ENCODE measurements around the gene MAFB.

MAFB gene

DNA sequence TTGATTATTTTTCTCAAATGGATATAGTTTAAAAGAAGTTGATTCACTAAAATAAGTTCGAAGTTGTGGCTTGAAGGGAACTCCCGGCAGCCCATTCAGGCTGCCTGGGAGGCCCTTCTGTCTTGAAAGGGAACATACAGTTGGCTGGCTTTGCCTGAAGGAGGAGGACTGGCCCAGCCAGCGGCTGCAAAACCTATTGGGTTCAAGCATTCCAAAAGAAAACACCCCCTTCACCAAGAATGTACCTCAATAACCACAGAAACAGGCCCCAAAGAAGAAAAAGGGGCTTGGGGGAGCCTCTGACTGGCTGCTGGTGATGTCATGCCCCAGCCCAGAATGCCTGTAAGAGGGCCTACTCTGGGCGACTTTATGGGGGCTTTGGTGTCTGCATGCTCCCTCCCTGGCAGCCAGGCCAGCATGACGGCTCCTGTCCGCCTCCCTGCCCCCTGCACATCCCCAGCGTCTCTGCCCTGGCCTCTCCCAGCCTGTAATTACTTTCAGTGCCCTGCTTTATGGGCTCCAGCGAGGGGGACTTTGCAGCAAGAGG is 36.5 kb downstream of the MAFB start:
- no peak for DNase-seq

DNA sequence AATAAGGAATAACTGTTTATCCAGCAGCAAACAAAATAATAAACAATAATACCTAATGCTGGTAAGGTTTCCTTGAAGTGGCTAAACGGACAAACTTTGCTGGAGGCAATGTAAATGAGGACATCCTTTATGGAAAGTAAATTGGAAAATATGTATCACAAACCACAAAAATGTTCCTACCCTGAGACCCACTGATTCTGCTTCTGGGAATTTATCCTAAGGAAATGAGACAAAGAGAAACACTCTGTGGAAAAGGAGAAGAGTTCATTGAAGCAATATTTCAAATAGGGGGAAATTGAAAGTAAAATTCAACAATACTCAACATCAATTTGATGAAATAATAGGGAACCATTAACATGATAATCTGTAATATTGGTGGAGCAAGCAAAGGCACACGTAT is 37.9 kb downstream of the MAFB start:
- DNase-seq: no peak

DNA sequence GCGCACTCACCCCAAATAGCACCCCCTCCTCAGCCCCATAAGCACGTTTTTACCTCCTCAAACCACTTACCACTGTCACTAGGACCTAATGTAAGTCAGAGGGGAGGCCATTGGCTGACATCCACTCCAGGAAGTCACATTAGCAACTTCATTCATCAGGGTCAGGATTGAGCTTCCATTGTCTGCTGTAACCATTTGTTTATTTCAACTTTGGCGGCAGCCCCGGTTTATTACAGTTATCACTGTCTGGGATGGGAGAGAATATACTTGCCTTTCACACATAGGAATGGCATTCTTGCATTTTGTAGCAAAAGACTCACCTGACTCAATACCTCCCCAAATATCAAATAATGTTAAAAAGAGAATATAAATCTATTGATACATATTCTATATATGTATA is 38.3 kb downstream of the MAFB start:
- DNase-seq: no peak

DNA sequence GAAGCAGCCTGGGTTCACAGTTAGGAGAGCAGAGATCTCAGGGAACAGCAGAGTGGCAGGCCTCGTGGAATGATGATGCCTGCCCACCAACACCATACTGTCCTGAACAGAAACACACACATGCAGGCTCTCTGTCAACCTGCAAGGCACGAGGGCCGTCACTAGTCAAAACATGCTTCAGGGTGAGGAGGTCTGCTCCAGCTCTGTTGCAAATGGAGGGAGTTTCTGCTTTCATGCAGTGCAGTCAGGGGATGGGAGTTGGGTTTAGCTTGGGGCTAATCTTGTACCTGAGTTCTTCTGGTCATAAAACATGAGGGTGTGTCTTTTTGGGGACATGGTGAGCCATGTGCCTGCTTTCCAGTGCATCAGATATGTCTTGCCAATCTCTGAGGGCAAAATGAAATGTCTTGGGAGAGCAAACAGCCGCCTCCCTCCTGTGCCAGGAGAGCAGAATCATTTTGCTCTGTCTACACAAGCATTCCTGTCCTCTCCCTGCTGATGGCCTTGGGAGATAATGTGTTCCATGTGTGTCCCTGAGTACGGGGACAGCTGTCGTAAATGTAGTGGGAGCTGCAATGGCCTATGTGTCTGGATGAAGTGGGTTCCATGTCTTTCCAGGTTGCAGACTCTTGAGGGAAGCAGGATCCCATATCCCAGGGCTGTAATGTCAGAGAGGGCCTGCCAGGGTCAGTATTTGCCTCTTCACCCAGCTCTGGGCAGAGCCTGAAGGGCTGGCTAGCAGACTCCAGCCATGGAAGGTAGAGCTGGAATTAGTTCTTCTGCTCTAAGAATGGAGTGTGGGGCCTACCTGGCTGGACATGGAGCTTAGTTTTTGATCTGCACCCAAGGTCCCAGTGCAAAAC is 40.6 kb downstream of the MAFB start:
- DNase-seq: no peak

DNA sequence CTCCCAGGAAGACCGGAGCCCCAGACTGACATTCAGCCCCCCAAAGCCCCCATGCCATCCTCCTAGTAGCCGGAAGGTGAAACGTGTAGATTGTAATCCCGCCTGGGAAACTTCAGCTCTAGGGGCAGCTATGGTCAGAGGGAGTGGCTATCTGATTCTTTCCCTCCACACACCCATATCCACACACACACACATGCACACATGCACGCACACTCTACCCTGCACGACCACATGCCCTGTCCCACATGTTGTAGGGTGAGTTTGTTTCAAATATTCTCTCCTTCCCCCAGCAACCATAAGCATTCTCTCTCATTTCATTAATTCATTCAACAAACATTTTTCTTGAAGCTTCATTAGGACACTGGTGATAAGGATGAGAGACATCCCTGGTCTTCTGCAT is 42.2 kb downstream of the MAFB start:
- DNase-seq: no peak

DNA sequence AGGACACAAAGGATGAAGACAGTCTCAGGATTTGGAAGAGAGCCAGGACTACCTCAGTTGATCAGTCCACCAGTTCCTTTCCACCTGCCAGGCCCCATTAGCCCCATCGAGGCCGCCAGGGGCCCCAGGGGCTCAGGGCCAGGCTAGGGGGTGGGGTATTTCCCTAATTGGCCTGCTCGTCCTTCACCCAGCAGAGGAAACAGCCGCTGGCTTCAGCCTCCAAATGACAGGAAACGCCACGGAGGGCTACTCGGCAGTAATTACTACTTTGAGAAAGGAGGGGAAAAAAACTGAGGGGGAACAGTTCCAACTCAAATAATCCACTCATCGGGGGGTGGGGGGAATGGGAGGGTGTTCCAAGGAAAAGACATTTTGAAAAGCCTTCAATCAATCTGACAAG is 42.7 kb downstream of the MAFB start:
- DNase-seq: no peak

DNA sequence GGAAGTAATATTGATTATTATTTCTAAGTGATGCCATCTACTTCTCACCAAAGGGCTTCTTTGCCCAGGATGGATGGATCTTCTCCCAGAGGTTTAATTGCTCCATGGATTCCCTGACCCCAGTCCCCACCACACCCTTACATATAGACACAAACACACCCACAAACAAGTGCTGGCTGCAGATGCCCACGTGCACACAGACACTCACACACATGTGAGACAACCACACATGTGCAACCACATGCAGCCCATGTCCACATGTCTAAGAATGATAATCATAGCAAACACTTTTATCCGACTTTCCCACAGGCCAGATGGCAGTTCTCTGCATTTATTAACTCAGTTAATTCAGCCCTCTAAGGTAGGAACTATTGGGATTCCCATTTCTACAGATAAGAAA is 44.2 kb downstream of the MAFB start:
- no peak for DNase-seq

DNA sequence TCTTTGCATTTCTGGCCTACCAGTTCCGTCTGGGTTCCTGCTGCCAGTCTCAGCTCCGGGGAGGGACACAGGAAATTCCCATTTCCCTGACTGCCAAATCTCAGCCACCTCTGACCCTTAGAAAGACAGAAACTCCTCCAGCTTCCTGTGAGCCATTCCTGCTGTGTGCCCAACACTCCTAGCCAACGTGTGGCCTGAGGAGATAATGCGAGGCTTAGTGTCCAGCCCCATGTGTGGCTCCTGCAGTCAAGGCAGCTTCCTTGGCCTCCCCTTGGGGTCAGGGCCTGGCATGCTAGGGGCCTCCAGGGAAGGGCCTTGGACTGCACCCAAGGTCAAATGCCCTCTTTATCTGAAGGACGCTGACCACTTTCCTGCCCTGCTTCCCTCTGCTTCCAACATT is 45.1 kb downstream of the MAFB start:
- DNase-seq: no peak

DNA sequence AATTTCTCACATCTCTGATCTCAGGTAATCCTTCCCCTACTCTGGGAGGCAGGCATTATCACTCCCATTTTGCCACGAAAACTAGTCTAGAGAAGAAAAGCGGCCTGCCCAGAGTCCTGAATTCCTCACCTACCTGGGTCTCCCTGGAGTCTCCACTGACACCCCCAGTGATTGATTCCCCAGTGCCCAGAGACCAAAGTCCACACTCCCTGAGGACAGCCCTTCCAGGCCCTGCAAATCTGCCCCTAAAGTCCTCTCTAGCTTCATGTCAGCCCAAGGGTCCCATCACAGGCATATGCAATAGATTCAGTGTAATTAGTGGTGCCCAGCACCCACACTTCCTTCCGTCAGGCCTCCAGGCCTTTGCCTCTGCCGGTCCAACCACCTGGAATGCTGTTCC is 47.2 kb downstream of the MAFB start:
- no peak for DNase-seq

DNA sequence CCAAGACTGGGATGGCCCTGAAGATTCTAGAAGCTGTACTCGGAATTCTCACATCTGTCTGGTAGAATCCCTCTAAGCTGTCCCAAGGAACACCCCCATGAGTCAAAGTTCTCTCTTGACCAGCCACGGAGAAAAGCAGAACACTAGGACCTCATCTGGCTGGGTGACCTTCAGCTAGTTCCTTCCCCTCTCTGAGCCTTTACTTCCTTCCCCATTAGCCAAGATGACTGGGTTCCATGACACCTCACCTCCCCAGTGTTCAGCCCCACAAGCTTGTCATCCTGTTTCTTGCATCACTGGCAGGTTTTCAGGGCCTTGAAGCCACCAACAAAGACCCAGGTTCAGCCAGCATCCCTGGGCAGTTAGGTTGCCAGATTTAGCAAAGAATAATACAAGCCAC is 47.8 kb downstream of the MAFB start:
- DNase-seq: no peak

DNA sequence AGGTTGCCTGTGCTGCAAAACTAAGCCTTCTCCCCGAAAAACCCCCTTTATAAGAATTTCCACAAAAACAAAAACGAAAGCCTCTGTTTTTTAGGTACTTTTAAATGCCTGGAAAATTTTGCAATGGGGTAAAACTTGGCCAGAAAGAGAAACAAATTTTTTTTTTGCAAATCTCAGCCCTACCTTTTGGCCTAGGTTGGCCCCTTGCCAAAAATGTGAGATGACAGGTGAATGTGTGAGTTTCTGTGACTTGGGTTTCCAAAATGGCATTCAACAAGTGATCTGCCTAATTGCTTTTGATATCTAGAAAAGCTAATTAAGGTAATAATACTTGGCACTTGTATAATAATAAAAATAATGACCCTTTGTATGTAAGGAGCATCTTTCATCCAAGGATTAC is 48.4 kb downstream of the MAFB start:
- DNase-seq: no peak

DNA sequence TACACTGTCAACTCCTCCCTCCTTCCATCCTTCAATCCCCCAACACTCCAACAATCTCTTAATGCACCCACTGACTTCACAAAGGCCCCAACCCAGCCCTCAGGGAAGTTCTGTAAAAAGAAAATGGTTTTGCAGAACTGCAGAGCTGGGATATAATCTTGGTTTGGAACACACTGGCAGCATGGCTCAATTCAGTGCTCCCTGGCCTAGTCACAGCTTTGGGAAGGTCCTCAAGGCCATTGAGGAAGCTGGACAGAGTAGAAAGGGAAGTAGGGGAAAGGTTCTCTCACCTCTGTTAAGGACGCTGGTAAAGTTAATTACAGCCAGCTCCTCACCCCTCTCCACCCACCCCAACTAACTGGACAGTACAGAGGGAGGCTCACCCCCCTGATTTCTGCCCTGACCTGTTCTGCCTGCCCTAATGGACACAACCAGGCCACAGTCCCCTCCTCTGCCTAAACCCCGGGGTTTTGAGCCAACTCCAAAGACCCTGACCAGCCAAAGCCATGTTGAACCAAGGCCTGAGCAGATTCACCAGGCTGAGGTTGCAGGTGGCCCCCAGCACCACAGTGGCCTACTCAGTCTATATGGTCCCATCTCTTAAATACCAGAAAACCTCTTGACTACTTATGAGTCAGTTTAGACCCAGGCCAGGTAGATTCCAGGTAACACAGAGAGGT is 49.2 kb downstream of the MAFB start:
- DNase-seq: no peak

DNA sequence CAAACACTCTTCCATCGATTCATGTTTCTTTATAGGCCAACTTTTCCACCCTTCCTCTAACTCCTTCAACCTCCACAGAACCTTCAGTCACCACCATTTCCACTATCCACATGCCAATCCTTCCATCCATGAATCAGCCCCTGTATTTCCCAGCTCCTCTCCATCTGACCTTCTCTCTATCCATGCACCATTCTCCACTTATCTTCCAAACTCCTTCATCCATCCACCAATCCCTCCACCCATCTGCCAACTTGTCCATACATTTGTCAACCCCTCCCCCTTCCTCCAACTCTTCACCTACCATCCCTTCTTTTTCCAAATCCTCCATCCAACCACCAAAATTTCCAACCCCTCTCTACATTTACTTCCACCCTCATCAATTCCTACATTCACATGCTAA is 49.9 kb downstream of the MAFB start:
- DNase-seq: no peak

DNA sequence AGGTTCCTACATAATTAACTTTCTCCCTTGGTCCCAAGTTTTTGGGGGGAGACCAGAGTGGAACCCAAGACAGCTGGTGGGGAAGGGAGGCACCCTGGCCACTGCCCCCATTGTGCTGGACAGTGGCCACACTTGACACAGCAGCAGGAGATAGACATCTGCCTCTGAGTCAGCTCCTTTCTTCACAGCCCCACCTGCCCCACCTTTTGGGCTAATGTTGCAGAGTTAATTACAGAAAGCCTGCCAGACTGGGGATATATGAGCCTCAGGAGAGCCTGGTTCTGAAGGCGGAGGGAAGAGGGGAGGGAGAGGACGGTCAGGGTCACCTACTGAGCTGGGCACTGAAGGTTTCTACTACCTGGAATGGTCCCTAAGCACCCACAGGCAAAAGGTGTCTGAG is 50.6 kb downstream of the MAFB start:
- no peak for DNase-seq

DNA sequence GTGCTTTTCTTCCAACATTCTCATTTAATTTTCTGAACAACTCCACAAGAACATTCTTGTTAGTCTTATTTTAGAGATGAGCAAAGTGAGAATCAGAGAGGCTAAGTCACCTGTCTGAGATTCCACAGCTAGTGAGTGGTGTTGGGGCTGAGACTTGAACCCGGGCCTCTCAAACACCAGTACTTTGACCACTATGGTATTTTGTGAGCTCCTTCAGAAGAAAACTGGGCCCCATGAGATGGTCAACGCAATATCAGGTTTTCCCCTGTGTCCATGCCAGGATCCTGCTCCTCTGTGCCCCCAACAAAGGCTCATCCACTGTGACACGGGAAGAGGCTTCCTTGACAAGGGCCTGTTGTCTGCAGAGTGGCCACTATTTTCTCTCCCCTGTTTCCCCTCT is 51.9 kb downstream of the MAFB start:
- no peak for DNase-seq

DNA sequence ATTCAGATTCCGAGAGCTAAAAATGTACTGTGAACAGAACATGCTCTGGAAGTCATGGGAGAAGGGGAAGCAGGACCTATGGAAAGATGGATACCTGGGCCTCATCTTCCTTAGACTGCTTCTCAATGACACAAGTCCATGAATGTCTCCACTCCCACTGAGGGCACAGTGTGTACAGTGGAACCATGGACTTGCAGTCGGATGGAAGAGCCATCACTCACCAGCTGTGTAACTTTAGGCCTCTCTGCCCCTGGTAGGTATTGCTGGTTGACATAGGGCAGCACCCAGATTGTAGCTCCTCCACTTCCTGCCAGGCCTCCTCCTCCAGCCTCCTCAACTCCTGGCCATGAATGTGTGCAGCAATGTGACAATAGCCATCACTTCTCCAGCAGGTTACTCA is 52.5 kb downstream of the MAFB start:
- no peak for DNase-seq

DNA sequence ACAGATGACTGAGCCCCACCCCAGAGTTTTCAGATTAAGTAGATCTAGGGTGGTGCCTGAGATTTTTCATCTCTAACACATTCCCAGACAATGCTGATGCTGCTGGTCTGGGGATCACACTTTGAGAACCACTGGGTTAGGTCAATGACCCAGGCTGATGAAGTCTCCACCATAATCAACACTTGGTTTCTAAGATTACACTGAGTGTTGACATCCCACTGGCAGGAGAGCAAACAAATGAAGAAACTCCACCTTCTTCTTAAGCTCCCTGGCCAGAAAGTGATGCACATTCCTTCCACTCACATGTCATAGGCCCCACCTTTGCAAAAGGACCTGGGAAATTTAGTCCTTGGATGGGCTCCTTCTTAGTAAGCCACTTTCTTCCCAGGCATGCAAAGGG is 53.1 kb downstream of the MAFB start:
- no peak for DNase-seq

Measured in bone marrow (tissue), 2 donors.